Activated CD8-positive, alpha-beta T cell treated with anti-CD3 and anti-CD28 coated beads for 36 hours (primary cell): Measurements from ENCODE around the gene SERPINA1. TPM values are rescaled to one million over a fixed set of nuclear protein-coding genes. Genes with fewer than 3 reads are reported as not detected.

Experiments
- ATAC-seq: fragments of 200-7000 bp; cut with Tn5 transposase; one replicate; pipeline ENCODE4 v1.10.0; 2021; ENCODE audit warnings: mild to moderate bottlenecking, moderate library complexity
- CTCF ChIA-PET: fragments of 350-600 bp; sonication (Branson Sonifier 250); formaldehyde crosslinking; loops from one replicate; lab custom pipeline; 2021; ENCODE audit warnings: antibody characterized with exemption; lab: Charles Lee
- POLR2A ChIA-PET: fragments of 350-600 bp; sonication (Branson Sonifier 250); formaldehyde crosslinking; loops from one replicate; lab custom pipeline; 2021; ENCODE audit warnings: antibody characterized with exemption; lab: Charles Lee
- DNase-seq: peaks from one replicate; pipeline ENCODE4 v3.0.0-alpha.2; 2020
- H3K27ac Mint-ChIP-seq: one replicate; pipeline ENCODE4 v1.8.0; 2021; ENCODE audit warnings: mild to moderate bottlenecking, mixed read lengths
- H3K27me3 Mint-ChIP-seq: one replicate; pipeline ENCODE4 v1.8.0; 2021; ENCODE audit warnings: mixed read lengths
- H3K36me3 Mint-ChIP-seq: one replicate; pipeline ENCODE4 v1.8.0; 2021; ENCODE audit warnings: low read depth, mixed read lengths
- H3K4me1 Mint-ChIP-seq: one replicate; pipeline ENCODE4 v1.8.0; 2021; ENCODE audit warnings: low read depth, mixed read lengths
- H3K4me3 Mint-ChIP-seq: one replicate; pipeline ENCODE4 v1.8.0; 2021; ENCODE audit warnings: mild to moderate bottlenecking, moderate library complexity, mixed read lengths
- H3K9me3 Mint-ChIP-seq: one replicate; pipeline ENCODE4 v1.8.0; 2021; ENCODE audit warnings: mixed read lengths
- CTCF ChIP-seq: fragments of 200-600 bp; IDR thresholded peaks from one replicate; pipeline ENCODE4 v1.8.0; 2022; ENCODE audit warnings: antibody characterized with exemption, mild to moderate bottlenecking
- intact Hi-C: fragments of 100-400 bp; cut with micrococcal nuclease; formaldehyde crosslinking; loops from one replicate; pipeline ENCODE4 v1.10.0; 2022
- total RNA-seq, 2 experiments: library from RNA; stranded (reverse); gene quantifications; one replicate each; pipeline ENCODE4 v1.2.3, GENCODE V29; 2021

SERPINA1 gene
- total RNA-seq, 2 experiments from 2014 or later: 1.0 to 1.9 TPM

GRCh38 chr14:94368956-94369355 lies 19.4 kb downstream of the SERPINA1 start:
- ChIA-PET CTCF (interaction anchor here (0.7 kb wide), 1 partner anchor 810 kb away, joined by 3 read pairs; no protein-coding TSS in a partner anchor), POLR2A (no interaction called here)
- H3K36me3 Mint-ChIP-seq: no peaks in the 10 kb centered on the region
- TF ChIP-seq CTCF: no peak
- H3K9me3 Mint-ChIP-seq: no peaks in the 10 kb centered on the region
- H3K27ac Mint-ChIP-seq: no peak overlapping the region
- ATAC-seq (no peak), DNase-seq (no peak)
- no peaks in the 10 kb centered on the region for H3K4me1 Mint-ChIP-seq
- intact Hi-C loops: no loop called here
- no peaks in the 10 kb centered on the region for H3K27me3 Mint-ChIP-seq
- no peak overlapping the region for H3K4me3 Mint-ChIP-seq

- intact Hi-C loops: no loop called here
Measured at GRCh38 chr14:94368243-94368590, 20.2 kb downstream of the SERPINA1 start.

GRCh38 chr14:94367347-94368242 lies 20.8 kb downstream of the SERPINA1 start:
- Mint-ChIP-seq H3K4me1 (no peaks in the 10 kb centered on the region), H3K4me3 (no peak overlapping the region), H3K36me3 (no peaks in the 10 kb centered on the region)

More at GRCh38 chr14:94368243-94368590, 20.2 kb downstream of the SERPINA1 start:
- DNase-seq (no peak), ATAC-seq (no peak)
- Mint-ChIP-seq H3K27me3 (no peaks in the 10 kb centered on the region), H3K36me3 (no peaks in the 10 kb centered on the region), H3K27ac (no peak overlapping the region), H3K9me3 (no peaks in the 10 kb centered on the region), H3K4me1 (no peaks in the 10 kb centered on the region), H3K4me3 (no peak overlapping the region)
- no peak for TF ChIP-seq CTCF
- POLR2A ChIA-PET: no interaction called here
- CTCF ChIA-PET: no interaction called here

GRCh38 chr14:94366146-94366915 lies 22.1 kb downstream of the SERPINA1 start, which contains the start of gene SERPINA2:
Gene SERPINA2, minus strand, starts transcription at chr14:94366698.
- no peaks in the 10 kb centered on the region for H3K9me3 Mint-ChIP-seq
- H3K4me1 Mint-ChIP-seq: no peaks in the 10 kb centered on the region
- POLR2A ChIA-PET: no interaction called here
- no peak within 1 kb of the TSS for H3K4me3 Mint-ChIP-seq
- no peak for TF ChIP-seq CTCF
- ATAC-seq (no peak), DNase-seq (no peak)
- peaks cover 5% of the 10 kb centered on the region for H3K27me3 Mint-ChIP-seq
- H3K36me3 Mint-ChIP-seq: no peaks in the 10 kb centered on the region
- H3K27ac Mint-ChIP-seq: no peak within 1 kb of the TSS
- CTCF ChIA-PET: no interaction called here
- intact Hi-C loops: no loop called here

More at GRCh38 chr14:94367347-94368242, 20.8 kb downstream of the SERPINA1 start:
- H3K9me3 Mint-ChIP-seq: no peaks in the 10 kb centered on the region
- H3K27me3 Mint-ChIP-seq: peaks cover 3% of the 10 kb centered on the region
- no peak for TF ChIP-seq CTCF
- intact Hi-C loops: no loop called here
- no peak overlapping the region for H3K27ac Mint-ChIP-seq
- POLR2A ChIA-PET: no interaction called here
- ATAC-seq (no peak), DNase-seq (no peak)
- CTCF ChIA-PET: no interaction called here

- peaks cover 7% of the 10 kb centered on the region for H3K27me3 Mint-ChIP-seq
- ChIA-PET CTCF (no interaction called here), POLR2A (no interaction called here)
- H3K4me3 Mint-ChIP-seq: no peak overlapping the region
- intact Hi-C loops: no loop called here
- DNase-seq (no peak), ATAC-seq (no peak)
- no peak for TF ChIP-seq CTCF
- H3K27ac Mint-ChIP-seq: no peak overlapping the region
- no peaks in the 10 kb centered on the region for H3K4me1 Mint-ChIP-seq
- H3K9me3 Mint-ChIP-seq: no peaks in the 10 kb centered on the region
- H3K36me3 Mint-ChIP-seq: no peaks in the 10 kb centered on the region
Measured at GRCh38 chr14:94365624-94366023, 22.8 kb downstream of the SERPINA1 start.
